ENCODE measurements around the gene PARVG.
"Not testable (repeated sequence)": the region's sequence is repeated elsewhere in the genome, so short reads cannot be mapped to it uniquely, and the experiment has no call there.

PARVG gene

GRCh38 chr22:44213489-44214043, 32.8 kb downstream of the PARVG start:
- no peak for DNase-seq

- DNase-seq, result no peak
Measured at GRCh38 chr22:44214187-44214586, 33.5 kb downstream of the PARVG start.

GRCh38 chr22:44214764-44215163, 34.0 kb downstream of the PARVG start:
- no peak for DNase-seq

GRCh38 chr22:44215287-44215686, 34.6 kb downstream of the PARVG start:
- DNase-seq, result no peak

- no peak for DNase-seq
Measured at GRCh38 chr22:44217346-44217745, 36.6 kb downstream of the PARVG start.

- no peak for DNase-seq
Measured at GRCh38 chr22:44218071-44218470, 37.3 kb downstream of the PARVG start.

- no peak for DNase-seq
Measured at GRCh38 chr22:44219101-44219870, 38.6 kb downstream of the PARVG start.

GRCh38 chr22:44220727-44221680, 40.3 kb downstream of the PARVG start:
- DNase-seq, result no peak

- DNase-seq, result no peak
Measured at GRCh38 chr22:44221710-44222475, 41.2 kb downstream of the PARVG start.

GRCh38 chr22:44224166-44224565, 43.4 kb downstream of the PARVG start:
- DNase-seq, result no peak

- no peak for DNase-seq
Measured at GRCh38 chr22:44225091-44225689, 44.5 kb downstream of the PARVG start.

GRCh38 chr22:44225812-44226211, 45.1 kb downstream of the PARVG start:
- no peak for DNase-seq

- DNase-seq, result no peak
Measured at GRCh38 chr22:44229331-44229730, 48.6 kb downstream of the PARVG start.

- DNase-seq, result no peak
Measured at GRCh38 chr22:44229809-44230208, 49.1 kb downstream of the PARVG start.

GRCh38 chr22:44231233-44231632, 50.5 kb downstream of the PARVG start:
- DNase-seq, result no peak

- DNase-seq, result not testable (repeated sequence)
Measured at GRCh38 chr22:44234372-44234771, 53.6 kb downstream of the PARVG start.

- DNase-seq, result no peak
Measured at GRCh38 chr22:44237290-44237689, 56.6 kb downstream of the PARVG start.

- DNase-seq, result not testable (repeated sequence)
Measured at GRCh38 chr22:44241121-44241520, 60.4 kb downstream of the PARVG start.

- DNase-seq, result no peak
Measured at GRCh38 chr22:44242946-44243724, 62.4 kb downstream of the PARVG start.

GRCh38 chr22:44243761-44244160, 63.0 kb downstream of the PARVG start:
- no peak for DNase-seq

- no peak for DNase-seq
Measured at GRCh38 chr22:44244265-44244822, 63.6 kb downstream of the PARVG start.

Measured in suppressor macrophage (primary cell).